SU-DHL-6 (cell line): Measurements from ENCODE around the gene RSPRY1.

ENCODE experiments used
- EZH2phosphoT487 ChIP-seq: fragments of 200-600 bp; sonication (generic), shearing (Covaris generic); conservative IDR thresholded peaks from 2 replicates; pipeline ENCODE4 v1.6.1; 2018; ENCODE audit warnings: mild to moderate bottlenecking, antibody characterized with exemption, low read length, moderate library complexity, mixed read lengths
- TF ChIP-seq, protein P1 (sequence below): fragments of 200-600 bp; sonication (generic); IDR thresholded peaks from one replicate; pipeline ENCODE4 v1.5.1; 2017; ENCODE audit warnings: antibody characterized with exemption, mild to moderate bottlenecking, low read length, moderate library complexity; ENCODE audit not compliant: insufficient read depth, poor library complexity, severe bottlenecking

DNA sequence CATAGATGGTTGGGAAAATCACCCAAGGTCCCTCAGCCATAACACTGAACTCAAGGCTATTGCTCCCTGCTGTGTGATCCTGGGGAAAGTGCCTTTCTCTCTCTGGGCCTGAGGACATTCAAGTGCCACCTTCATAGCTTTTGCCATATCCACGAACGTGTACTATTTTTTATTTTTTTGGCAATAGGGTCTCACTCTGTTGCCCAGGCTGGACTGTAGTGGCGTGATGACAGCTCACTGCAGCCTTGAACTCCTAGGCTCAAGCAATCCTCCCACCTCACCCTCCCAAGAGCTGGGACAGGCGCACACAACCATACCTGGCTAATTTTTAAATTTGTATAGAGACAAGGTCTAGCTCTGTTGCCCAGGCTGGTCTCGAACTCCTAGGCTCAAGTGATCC, 87.7 kb downstream of the RSPRY1 start:
- TF ChIP-seq EZH2phosphoT487 = no peak
- TF ChIP-seq, protein P1, sequence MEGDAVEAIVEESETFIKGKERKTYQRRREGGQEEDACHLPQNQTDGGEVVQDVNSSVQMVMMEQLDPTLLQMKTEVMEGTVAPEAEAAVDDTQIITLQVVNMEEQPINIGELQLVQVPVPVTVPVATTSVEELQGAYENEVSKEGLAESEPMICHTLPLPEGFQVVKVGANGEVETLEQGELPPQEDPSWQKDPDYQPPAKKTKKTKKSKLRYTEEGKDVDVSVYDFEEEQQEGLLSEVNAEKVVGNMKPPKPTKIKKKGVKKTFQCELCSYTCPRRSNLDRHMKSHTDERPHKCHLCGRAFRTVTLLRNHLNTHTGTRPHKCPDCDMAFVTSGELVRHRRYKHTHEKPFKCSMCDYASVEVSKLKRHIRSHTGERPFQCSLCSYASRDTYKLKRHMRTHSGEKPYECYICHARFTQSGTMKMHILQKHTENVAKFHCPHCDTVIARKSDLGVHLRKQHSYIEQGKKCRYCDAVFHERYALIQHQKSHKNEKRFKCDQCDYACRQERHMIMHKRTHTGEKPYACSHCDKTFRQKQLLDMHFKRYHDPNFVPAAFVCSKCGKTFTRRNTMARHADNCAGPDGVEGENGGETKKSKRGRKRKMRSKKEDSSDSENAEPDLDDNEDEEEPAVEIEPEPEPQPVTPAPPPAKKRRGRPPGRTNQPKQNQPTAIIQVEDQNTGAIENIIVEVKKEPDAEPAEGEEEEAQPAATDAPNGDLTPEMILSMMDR = no peak
